GM19467 (cell line): Measurements from ENCODE around the gene C2CD3.

ENCODE experiments used
- ATAC-seq: cut with Tn5 transposase; IDR thresholded peaks from one replicate; pipeline ENCODE4 v1.9.1; 2021; ENCODE audit warnings: mild to moderate bottlenecking, moderate library complexity; ENCODE audit not compliant: unreplicated experiment

Gene C2CD3

DNA sequence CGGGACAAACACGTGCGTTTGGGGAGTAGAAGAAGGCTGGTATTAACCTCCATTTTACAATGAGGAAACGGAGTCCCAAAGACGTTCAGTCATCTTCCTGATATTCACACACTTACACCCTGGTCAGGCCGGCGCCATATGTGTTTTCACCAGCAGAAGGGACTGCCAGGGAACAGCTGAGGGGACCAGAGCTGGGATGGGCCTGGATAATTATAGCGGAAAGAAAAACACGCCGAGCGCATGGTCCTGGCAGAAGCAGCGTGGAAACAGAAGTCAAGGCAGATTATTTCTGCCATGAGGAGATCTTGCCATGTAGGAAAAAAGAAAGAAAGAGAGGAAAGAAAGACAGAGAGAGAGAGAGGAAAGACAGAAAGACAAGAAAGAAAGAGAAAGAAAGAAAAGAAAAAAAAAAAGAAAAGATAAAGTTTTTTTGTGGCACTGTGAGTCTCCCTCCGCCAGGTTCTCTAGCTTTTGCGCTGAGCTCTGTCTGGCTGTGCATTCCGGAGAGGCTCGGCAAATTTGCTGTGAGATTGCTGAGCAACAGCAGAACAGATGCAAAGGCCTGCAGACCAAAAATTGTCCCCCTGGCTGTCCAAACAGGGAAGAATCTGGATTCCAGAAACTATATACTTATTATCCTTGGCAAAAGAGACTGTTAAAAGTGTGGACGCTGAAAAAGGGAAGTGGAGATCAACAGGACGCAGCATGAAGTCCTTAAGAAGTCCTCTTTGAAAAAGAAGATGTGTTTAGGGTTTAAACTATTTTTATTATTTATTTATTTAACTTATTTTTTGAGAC, 186.9 kb downstream of the C2CD3 start:
- ATAC-seq, result no peak

DNA sequence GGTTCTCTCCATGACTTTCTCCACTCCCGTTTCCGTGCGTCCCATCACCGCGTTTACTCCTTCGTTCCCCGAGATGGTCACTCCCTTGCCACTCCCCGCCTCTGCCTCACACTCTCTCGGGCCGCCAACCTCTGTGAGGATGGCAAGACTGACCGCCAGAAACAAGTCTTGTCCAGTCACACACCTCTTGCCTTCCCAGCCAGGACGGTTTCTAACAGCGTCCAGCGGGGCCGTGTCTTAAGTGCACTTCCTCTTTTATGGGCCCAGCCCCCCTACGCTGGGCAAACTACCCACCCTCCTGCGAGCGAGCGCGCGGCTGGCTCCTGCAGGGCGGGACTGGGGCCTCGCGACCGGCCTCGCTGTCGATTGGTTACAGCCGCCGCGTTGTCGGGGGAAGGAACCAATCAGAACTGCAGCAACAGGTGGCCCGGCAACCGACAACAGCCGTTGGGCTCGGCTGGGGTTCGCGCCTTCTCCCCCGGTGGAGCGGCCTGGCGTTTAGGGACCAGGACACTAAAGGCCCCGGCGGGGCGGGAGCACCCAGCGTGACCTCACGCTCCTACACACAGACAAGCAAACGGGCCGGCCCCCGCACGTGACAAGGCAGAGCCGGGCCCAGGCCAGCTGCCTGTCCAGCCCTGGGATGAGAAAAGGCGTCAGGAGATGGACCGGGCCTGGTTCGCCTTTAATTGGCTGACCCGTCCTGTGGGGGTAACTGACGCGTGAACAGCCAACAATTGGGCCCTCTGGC, 187.6 kb downstream of the C2CD3 start:
- peak; percentile 68 for ATAC-seq

DNA sequence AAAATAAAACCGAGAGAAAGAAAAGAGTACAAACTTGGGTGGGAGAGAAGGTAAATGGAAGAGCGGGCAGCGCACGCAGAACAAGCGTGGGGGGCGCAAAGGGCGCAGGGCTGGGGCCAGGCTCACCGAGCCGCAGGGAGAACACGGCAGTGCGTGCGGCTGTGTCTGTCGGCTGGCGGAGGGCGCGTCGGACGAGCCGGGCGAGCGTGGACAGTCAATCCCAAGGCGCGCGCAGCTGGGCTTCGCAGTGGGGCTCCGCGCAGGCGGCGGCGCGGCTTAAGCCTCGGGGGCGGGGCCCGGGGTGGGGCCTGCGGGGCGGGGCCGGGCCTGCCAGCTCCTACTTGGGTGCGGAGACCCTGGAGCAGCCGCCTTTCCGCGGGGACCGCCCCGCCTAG, 188.2 kb downstream of the C2CD3 start, which contains the start of gene UCP2:
Gene UCP2, minus strand, starts transcription at position 249 of the 395 bp plus-strand sequence. CDS start 4,465 bp downstream, outside the sequence.
- ATAC-seq, result peak; percentile 37

DNA sequence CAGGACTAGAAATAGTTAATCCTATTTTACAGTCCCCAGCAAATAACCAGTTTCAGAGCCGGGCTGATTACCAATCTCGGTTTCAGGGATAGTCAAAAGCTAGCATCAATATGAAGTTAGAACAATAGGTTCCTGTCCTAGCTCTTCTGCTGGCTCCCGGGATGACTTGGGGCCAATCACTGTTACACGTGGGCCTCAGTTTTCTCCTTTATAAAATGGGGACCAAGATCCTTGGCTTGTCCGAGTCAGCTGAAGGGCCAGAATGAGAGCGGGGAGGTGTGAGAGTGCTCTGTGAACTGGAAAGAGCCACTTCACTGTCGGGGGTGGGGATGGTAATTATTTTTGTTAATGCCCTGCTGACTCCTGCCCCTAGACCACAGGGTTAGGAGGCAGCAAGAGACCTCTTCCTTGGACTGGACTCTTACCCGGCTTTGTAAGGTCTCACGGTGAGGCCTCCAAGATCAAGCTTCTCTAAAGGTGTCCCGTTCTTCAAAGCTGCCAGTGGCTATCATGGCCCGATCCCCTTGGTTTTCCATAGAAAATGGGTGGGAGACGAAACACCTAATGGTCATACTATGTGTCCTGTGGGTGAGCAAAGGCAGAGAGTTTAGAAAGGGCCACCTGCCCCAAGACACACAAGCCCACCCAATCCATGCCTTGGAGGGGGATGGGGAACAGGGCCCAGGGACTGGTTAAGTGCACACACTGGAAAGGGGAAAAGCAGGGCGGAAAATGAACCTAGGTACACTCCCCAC, 189.6 kb downstream of the C2CD3 start:
- ATAC-seq, result no peak

DNA sequence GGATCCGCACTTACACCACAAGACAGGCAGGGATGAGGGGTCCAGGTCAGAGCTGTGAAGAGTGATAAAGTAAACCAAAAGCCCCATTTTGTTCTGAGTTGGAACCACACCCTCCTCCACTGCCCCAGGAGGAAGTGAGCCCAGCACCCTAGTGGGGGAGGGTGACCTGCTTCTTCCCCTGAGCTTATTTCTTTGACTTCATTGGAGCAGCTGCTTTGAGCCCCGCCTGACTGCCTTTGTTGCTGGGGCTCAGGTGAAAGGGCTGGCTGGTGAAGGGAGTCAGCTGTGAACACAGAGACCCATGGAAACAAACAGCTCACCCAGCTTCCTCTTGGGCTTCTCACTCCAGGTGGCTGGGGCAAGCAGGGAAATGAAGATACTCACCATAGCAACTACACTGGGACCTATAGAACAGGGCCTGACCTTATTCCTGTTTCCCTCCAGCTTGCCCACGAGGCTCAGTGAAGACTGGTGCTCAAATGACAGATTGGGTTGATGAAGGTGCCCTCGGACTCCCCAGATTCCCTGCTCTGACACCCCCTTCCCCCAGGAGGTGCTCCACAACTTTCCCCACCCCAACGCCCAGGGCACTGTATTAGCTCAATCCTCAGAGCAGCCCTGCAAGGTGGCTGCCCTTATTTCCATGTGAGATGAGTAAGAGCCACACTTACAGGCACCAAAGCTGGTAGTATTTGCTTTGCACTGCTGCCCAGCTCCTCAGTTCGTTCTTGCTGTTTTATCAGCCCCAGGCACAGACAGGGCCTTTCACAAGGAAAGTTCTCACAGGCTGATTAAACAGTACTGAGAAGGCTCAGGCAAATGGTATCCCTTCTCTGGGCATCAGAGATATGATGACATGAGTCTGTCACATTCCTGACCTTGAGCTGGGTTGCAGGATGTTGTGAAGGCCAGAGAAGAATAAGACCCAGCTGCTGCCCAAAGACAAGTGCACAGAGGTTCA, 190.5 kb downstream of the C2CD3 start:
- peak; percentile 46 for ATAC-seq

DNA sequence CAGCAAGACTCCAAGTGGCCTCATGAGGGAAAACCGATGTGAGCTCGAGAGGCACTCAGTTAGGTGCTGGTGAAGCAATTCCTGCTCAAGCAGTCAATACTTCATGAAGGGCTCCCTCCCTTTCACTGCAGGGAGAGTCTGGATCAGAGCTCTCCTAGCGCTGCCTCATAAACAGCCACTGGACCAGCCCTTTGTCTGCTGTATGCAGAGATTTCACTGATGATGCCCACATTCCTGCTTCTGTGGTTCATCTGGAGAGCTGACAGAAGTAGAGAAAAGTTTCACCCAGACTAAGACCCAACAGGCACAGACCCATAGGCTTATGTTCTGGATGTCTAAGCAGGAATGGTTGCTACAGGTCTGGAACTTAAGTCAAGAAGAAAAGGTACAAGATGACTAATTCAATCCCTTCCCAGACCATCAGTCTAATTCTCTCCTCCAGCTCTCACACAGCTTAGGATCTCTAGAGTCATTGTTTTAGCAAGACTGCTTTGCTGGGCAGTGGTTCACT, 192.2 kb downstream of the C2CD3 start:
- no peak for ATAC-seq

DNA sequence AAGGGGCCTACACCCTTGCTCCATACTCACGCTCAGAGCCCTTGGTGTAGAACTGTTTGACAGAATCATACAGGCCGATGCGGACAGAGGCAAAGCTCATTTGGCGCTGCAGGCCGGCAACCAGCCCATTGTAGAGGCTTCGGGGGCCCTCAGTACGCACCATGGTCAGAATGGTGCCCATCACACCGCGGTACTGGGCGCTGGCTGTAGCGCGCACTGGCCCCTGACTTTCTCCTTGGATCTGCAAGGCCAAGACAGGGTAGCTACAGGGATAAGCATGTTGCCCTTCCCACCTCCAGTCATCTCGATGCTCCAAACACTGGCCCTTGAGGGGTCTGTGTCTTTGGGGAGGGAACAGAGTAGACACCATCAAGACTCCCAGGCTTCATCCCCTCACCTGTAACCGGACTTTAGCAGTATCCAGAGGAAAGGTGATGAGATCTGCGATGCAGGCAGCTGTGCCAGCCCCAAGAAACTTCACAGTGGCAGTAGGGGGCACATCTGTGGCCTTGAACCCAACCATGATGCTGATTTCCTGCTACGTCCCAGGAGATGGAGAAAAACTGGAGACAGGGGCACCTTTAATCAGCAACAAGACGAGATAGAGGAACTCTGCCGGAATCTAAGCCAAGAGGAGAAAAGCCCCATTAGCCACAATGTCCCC, 192.8 kb downstream of the C2CD3 start:
- ATAC-seq, result no peak

DNA sequence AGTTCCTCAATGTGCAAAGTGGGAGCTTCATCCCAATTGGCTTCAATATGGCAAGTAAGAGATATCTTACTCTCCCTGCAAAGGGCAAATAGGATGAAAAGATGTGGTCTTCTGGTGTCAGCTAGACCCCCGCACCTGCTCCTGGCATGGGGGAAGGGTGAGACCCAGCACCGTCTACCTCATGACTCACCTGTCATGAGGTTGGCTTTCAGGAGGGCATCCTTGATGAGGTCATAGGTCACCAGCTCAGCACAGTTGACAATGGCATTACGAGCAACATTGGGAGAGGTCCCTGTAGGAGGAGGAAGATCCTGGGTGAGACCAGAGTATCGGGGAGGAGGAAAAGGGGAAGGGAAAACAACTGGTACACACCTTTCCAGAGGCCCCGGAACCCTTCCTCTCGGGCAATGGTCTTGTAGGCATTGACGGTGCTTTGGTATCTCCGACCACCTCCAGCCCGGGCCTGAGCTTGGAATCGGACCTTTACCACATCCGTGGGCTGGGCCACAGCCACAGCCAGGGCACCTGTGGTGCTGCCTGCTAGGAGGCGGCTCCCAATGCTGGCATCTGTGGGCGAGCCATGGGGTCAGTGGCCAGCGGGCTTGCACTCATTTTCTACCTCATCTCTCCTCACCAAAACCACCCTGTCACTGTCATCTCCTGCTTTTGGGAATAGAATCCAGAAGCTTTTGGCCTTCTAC, 194.2 kb downstream of the C2CD3 start:
- no peak for ATAC-seq

DNA sequence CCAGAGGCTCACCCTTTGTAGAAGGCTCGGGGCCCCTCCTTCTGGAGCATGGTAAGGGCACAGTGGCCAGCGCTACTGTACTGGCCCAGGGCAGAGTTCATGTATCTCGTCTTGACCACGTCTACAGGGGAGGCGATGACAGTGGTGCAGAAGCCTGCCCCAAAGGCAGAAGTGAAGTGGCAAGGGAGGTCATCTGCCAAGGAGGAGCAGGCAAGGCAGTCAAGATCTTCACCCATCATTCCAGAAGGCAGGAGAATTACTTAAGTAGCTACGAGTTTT, 195.4 kb downstream of the C2CD3 start:
- ATAC-seq, result no peak

DNA sequence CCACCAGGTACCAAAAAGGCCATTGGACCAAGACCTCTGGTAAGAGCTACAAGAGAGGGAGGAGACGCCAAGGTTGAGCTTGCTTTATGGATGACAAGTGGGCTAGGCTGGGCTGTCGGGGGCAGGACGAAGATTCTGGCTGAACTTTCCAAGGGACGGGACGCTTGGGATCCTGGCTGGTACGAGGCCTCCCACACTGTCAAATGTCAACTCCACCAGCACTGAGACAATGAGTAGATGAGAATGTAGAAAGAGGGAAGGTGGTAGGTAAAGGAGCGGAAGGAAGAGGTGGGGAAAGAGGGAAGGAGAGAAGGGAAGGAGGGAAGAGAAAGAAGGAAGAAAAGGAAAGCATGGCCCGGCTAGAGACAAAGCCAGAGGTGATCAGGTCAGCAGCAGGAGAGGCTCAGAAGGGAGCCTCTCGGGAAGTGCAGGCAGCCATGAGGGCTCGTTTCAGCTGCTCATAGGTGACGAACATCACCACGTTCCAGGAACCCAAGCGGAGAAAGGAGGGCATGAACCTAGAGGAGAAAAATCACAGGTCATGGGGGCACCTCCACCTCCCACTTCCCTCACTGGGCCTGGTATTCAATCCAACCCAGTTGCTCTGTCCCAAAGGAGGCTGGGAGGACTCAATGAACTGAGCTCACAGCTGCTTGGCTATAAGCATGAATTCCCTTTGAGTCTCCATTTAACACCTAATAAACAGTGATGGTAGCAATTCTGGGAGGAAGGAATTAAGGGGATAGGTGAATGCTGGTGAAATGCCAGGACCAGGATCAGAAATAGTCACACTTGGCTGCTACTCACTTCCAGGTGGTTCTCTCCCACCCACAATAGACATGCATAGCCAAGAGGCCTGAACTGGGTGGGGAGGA, 196.0 kb downstream of the C2CD3 start:
- no peak for ATAC-seq

DNA sequence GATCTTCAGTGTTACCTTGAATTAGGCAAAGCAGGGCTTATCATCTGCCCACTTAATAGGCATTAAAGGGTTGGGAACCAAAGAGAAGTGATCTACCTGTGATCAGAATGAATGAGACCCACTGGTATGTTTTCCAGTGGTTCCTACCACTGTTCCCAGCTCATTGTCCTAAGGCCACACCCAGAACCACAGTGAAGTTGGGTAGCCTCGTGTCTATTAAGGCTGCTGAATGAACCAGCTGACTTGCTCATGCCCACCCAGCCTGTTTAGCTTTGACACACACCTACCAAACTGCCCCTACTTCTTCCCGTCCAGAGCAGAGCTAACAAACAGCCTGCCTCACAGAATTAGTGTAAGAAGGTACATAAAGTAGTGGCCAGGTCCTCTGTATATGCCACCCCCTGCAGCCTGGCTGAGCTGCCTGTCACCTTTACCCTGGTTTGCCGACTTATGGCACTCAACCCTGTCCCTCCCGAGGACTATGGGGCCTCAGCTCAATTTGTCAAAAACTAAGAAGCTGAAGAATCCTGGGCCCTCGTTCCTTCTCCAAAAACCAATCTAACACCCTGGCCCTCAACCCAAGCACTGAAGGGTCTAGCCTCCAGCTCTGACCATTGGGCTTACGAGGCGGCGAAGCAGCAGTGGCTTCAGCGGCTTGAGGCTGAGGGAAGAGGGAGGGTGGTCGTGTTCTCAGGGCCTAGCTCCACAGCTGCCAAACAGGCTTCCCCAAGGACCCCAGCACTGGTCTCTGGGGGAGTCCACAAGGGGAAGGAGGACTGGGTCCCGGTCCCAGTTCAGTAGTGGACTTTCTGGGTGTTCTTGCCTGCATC, 198.0 kb downstream of the C2CD3 start:
- ATAC-seq, result no peak

DNA sequence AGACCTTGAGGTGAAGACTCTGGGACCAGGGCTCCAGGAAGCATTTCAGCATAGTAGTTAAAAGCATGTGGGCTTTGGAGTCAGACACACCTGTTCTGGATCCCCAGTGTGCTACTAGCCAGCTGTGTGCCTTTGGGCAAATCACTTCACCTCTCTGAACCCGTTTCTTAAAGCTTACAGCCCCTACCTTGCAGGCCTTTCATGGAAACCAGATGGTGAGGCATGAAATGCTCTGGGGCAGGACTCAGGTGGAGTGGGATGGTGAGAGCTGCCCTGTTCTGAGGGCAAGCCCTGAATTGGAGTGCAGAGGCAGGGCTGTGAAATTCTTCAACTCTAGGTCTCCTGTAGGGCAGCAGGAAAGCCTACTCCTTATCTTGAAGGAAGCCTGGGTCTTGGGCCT, 198.6 kb downstream of the C2CD3 start:
- ATAC-seq, result no peak

DNA sequence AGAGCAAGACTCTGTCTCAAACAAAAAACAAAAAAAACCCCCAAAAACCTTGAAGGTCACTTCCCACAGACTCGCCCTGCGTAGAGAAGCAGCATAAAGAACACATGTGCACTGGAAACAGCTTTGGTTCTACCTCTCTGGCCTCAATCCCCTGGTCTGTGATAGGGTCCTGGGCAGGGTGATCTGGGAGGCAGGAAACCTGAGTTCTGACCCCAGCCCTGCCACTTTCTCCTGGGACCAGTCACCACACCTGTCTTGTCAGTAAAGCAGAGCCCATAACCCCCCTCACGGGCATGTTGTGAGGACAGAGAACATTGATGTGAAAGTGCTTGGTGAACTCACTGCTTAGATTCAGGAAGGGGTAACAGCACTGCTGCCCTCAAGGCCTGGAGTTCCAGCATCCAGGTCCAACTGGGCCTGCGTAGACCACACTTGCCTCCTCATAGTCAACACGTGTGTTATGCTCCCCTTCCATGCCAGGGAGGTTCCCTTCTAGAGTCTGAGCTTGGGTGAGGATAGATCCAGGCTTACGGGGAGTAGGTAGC, 199.6 kb downstream of the C2CD3 start:
- no peak for ATAC-seq

DNA sequence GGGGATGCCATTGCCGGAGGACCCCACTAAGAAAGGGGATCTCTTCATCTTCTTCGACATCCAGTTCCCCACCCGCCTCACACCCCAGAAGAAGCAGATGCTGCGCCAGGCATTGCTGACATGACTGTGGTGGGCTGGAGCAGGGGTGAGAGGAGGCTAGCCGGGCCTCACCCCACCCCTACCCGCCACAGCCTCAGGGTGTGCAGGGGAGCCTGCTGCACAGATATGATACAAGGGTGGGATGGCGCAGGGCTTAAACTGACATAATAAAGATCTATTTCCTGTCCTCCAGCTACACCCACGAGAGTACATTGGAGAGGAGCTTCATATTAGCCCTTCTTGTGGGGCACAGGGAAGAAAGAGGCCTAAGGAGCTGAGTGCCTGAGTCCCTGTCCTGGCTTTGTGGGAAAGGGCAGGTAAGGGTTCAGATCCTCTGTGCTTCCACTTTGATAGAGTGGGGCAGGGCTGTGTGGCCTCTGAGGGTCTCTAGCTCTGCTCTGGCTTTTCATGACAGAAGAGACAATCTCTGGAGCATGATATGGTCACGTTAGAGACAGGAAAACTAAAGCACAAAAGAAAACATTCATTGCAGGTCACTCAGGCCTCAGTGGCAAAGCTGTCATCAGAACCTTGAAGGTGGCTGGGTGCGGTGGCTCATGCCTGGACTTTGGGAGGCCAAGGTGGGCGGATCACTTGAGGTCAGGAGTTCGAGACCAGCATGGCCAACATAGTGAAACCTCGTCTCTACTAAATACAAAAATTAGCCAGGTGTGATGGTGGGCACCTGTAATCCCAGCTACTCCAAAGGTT, 200.6 kb downstream of the C2CD3 start:
- no peak for ATAC-seq

DNA sequence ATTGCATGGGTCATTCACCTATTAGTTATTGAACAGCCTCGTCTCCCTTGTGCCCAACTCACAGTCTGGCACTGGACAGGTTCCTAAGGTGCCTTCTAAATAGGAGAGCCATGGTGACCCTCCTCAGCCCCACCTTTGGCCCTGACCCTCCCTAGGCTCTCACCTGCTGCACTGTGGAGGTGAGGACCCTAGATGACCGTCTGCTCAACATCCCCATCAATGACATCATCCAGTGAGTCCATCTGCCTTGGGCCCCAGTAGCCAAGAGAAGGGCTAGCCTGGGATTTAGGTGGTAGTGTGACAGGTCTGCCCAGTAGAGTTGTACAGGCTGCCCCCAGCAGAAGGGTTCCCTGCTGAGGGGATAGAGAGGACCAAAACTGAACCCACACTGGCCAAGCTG, 201.7 kb downstream of the C2CD3 start:
- no peak for ATAC-seq

DNA sequence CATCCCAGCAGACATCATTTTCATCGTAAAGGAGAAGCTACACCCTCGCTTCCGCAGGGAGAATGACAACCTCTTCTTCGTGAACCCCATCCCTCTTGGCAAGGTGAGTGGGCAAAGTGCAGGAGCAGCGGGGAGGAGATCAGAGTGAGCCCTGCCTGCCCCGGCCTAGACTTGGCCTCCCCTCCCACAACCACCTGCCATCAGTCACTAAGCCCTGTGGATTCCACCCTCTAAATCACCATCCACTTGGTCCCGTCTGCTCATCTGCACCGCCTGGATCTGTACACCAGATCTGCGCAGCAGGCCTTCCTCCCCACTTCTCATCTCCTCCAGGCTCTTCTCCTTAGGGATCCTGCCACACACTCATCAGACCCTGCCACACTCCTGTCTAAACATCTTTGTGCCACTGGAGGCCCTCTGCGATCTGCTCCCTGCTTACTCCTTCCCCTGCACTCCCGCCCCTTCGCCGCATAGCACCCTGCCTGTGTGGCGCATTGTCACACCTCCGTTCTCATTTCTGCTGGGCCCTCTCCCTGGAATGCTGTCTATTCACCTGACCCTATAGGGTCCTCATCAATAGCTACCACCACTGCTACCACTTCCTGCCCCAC, 202.3 kb downstream of the C2CD3 start:
- no peak for ATAC-seq
